Transverse colon (tissue), 4 donors: ENCODE data around the gene SYNPO2. TPM values are rescaled to one million over a fixed set of nuclear protein-coding genes. Genes with fewer than 3 reads are reported as not detected.

ENCODE experiments used
- DNase-seq: peaks from one replicate; pipeline ENCODE4 v3.0.0-alpha.2; 2019
- H3K27ac ChIP-seq, 4 donors: fragments of 200-600 bp; sonication (generic); 2 replicates each; pipeline ENCODE4 v1.5.1; 2016 to 2018; ENCODE audit warnings: inconsistent platforms in 4 of 4
- H3K27me3 ChIP-seq: fragments of 200-600 bp; sonication (generic); 2 replicates; pipeline ENCODE4 v1.5.1; 2017; ENCODE audit warnings: inconsistent platforms
- H3K36me3 ChIP-seq, 4 donors: fragments of 200-600 bp; sonication (generic); 2 replicates each; pipeline ENCODE4 v1.5.1; 2017 to 2019; ENCODE audit warnings: inconsistent platforms in 4 of 4
- H3K4me1 ChIP-seq, 4 donors: fragments of 200-600 bp; sonication (generic); 2 replicates each; pipeline ENCODE4 v1.5.1; 2017 to 2020; ENCODE audit warnings: inconsistent platforms in 4 of 4
- H3K4me3 ChIP-seq, 4 donors: fragments of 200-600 bp; sonication (generic); 1 replicate in 1 of 4; 2 replicates in 3 of 4; pipeline versions ENCODE4 v1.5.1 to v1.6.1; 2017 to 2019; ENCODE audit warnings: inconsistent platforms in 4 of 4
- H3K9me3 ChIP-seq, 2 donors: fragments of 200-600 bp; sonication (generic); 2 replicates each; pipeline ENCODE4 v1.5.1; 2017 to 2019; ENCODE audit warnings: inconsistent platforms in 2 of 2
- CTCF ChIP-seq, 5 experiments: fragments of 200-600 bp in 3 of 5; fragments of 450-650 bp in 2 of 5; sonication (generic) in 3 of 5; IDR thresholded peaks; 1 replicate in 2 of 5; 2 replicates in 3 of 5; pipeline ENCODE4 v1.5.1; 2016 to 2017; ENCODE audit warnings: antibody characterized with exemption in 5 of 5, inconsistent platforms in 3 of 5, mild to moderate bottlenecking in 2 of 5, moderate library complexity in 1 of 5
- EP300 ChIP-seq: sonication (generic); formaldehyde crosslinking; IDR thresholded peaks from one replicate; pipeline ENCODE4 v1.6.1; 2017; ENCODE audit warnings: antibody characterized with exemption, low read depth
- POLR2A ChIP-seq: fragments of 450-650 bp; IDR thresholded peaks from one replicate; pipeline ENCODE4 v1.6.1; 2016; ENCODE audit warnings: antibody characterized with exemption, mild to moderate bottlenecking, moderate library complexity
- POLR2AphosphoS5 ChIP-seq, 3 donors: sonication (generic); formaldehyde crosslinking; IDR thresholded peaks; one replicate each; pipeline ENCODE4 v1.6.1; 2016; ENCODE audit warnings: antibody characterized with exemption in 3 of 3
- WGBS, 2 donors: methylation state at CpG; one replicate each; pipeline ENCODE4 v1.1.5; 2018; ENCODE audit warnings: low coverage in 1 of 2; 5-methylcytosine and 5-hydroxymethylcytosine counted together
- in situ Hi-C, 4 donors: fragments of 200-750 bp; cut with MboI; loops; one replicate each; pipeline versions ENCODE4 v1.15.0 to v1.15.1; 2017; ENCODE audit warnings: low sequenced_read_pairs in 3 of 4, low pct_ligation_motif_present in 1 of 4, low pct_unique_long_range_greater_than_20kb in 1 of 4
- intact Hi-C: fragments of 100-400 bp; cut with DNase I; formaldehyde crosslinking; loops from one replicate; pipeline ENCODE4 v1.15.1; 2023; ENCODE audit warnings: low total_unique reads
- total RNA-seq, 4 donors: library from RNA; depleted of rRNA; stranded (reverse); fragments of >200 nt; gene quantifications; one replicate each; pipeline ENCODE4 v1.1.0, GENCODE V29; 2016

The SYNPO2 gene
- total RNA-seq, 4 donors from 2014 or later: 99.7 to 400 (median 145) TPM

DNA sequence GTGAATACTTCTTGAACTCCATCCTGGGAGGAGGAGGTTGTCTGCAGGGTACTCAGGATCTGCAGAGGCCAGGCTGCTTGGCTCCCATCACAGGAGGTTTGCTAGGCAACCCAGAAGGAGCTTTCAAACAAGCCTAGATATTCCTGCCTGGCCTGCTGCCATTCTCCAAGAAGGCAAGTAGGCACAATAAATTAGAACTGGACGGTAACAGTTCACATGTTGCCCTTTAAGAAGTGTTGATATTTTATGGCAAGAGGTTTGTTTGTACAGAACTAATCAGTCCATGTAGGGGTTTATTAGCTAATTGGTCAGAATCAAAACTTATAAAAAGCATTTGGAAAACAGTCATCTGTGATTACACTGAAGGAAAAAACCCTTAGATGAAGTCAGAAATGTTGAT lies 39.3 kb downstream of the SYNPO2 start:
- peak; percentile 46 for DNase-seq
- TF ChIP-seq CTCF (IDR thresholded peaks at IDR 0.05) (no peak), POLR2AphosphoS5 (IDR thresholded peaks at IDR 0.05) (peak in 1 of 3 donors; percentile 27), POLR2A (no peak)
- Histone ChIP-seq H3K4me3 (no peak overlapping the region), H3K36me3 (no peaks in the 10 kb centered on the region), H3K9me3 (no peaks in the 10 kb centered on the region), H3K4me1 (peaks cover 0 to 21% (median 5%) of the 10 kb centered on the region in 4 donors), H3K27me3 (no peaks in the 10 kb centered on the region), H3K27ac (peak overlapping the region; percentile 16 to 80 (median 58))
- intact Hi-C loops: no loop called here
- 17 to 20% methylated on average over 1 of the region's 1 CpG for WGBS, 2 donors
- in situ Hi-C loops: no loop called here

DNA sequence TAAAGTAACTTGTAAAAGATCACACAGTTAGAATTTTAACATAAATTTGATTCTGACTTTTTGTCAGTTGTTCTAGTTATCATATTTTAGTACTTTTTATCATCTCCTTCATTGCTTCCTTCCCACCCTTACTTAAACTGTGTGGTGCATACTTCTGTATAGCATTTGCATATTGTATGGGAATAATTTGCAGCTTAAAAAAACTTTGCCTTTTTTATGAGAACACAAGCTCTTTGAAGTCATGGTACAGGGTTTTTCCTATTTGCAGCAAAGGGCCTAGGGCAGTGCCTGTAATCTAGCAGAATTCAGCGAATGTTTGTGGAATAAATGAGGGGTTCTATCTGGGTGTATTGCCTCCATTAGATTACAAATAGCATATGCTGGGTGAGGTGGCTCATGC lies 41.6 kb downstream of the SYNPO2 start:
- intact Hi-C loops: no loop called here
- 0 to 29% methylated on average over 1 of the region's 1 CpG for WGBS, 2 donors
- H3K27ac ChIP-seq: peak overlapping the region in 3 of 4 donors; percentile 4 to 80 (median 56)
- no peaks in the 10 kb centered on the region for H3K36me3 ChIP-seq
- no peak for TF ChIP-seq EP300
- no peak for TF ChIP-seq POLR2A
- no peak for TF ChIP-seq POLR2AphosphoS5 (IDR thresholded peaks at IDR 0.05)
- TF ChIP-seq CTCF (IDR thresholded peaks at IDR 0.05): no peak
- no peak overlapping the region for H3K4me3 ChIP-seq
- H3K27me3 ChIP-seq: no peaks in the 10 kb centered on the region
- H3K9me3 ChIP-seq: no peaks in the 10 kb centered on the region
- DNase-seq: no peak
- in situ Hi-C loops: no loop called here
- peaks cover 0 to 25% (median 5%) of the 10 kb centered on the region in 4 donors for H3K4me1 ChIP-seq

DNA sequence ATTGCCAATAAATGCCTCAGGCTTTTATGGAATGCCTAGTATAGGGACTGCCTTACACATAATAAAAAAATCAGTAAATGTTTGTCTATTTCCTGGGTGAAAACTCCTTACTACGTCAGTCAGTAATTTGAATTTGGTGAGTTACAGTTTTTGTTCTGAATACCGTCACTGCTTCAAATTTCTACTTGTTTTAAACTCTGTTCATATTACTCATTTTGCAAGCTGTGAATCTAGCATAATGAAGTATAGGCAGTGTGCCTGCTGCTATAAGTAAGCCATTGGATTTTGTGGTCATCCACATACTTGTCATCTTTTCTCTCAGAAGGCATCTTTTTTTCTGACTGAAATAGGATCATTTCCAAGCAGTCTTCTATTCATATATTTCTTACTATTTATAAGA lies 43.1 kb downstream of the SYNPO2 start:
- H3K27me3 ChIP-seq: no peaks in the 10 kb centered on the region
- DNase-seq: no peak
- intact Hi-C loops: no loop called here
- no peaks in the 10 kb centered on the region for H3K36me3 ChIP-seq
- 57 to 77% methylated on average over 1 to 2 of the region's 2 CpGs for WGBS, 2 donors
- H3K9me3 ChIP-seq: no peaks in the 10 kb centered on the region
- H3K27ac ChIP-seq: peak overlapping the region; percentile 8 to 44 (median 30)
- peaks cover 0 to 15% (median 2%) of the 10 kb centered on the region in 4 donors for H3K4me1 ChIP-seq
- H3K4me3 ChIP-seq: no peak overlapping the region
- in situ Hi-C loops: no loop called here
- TF ChIP-seq EP300 (no peak), POLR2A (no peak), POLR2AphosphoS5 (IDR thresholded peaks at IDR 0.05) (no peak), CTCF (IDR thresholded peaks at IDR 0.05) (no peak)

- intact Hi-C loops: no loop called here
- H3K4me1 ChIP-seq: peaks cover 0 to 17% (median 2%) of the 10 kb centered on the region in 4 donors
- peak overlapping the region in 2 of 4 donors; percentile 72 to 75 for H3K27ac ChIP-seq
- no peaks in the 10 kb centered on the region for H3K9me3 ChIP-seq
- no peak for TF ChIP-seq EP300
- TF ChIP-seq POLR2AphosphoS5 (IDR thresholded peaks at IDR 0.05): no peak
- no peak for TF ChIP-seq POLR2A
- TF ChIP-seq CTCF (IDR thresholded peaks at IDR 0.05): no peak
- H3K27me3 ChIP-seq: no peaks in the 10 kb centered on the region
- no peak overlapping the region for H3K4me3 ChIP-seq
- H3K36me3 ChIP-seq: no peaks in the 10 kb centered on the region
- no peak for DNase-seq
- WGBS, 2 donors: 75 to 81% methylated on average over 1 to 2 of the region's 2 CpGs
- in situ Hi-C loops: no loop called here
These were observed 47.2 kb downstream of the SYNPO2 start for GRCh38 chr4:118935819-118936218.
